ENCODE data around the gene PDCD2L.
"Not testable (repeated sequence)": the region's sequence is repeated elsewhere in the genome, so short reads cannot be mapped to it uniquely, and the experiment has no call there.

PDCD2L gene

DNA sequence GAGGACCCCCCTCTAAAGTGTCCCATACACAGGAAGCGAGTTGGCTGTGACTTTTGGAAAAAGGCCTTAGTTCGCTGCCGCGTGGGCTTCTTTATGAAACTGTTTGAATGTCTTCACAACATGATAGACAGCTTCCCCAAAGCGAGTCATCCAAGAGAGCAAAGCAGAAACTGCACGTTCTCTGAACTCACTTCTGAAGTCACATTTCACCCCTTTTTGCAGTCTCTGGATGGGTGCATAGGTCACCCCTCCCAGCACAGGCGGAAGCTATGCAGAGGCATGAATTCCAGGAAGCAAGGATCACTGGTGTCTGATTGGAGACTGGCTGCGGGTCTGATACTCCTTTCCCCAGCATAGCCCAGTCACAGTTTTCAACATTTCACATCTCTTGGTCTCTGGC is 28.6 kb upstream of the PDCD2L start:
- no peak for DNase-seq

DNA sequence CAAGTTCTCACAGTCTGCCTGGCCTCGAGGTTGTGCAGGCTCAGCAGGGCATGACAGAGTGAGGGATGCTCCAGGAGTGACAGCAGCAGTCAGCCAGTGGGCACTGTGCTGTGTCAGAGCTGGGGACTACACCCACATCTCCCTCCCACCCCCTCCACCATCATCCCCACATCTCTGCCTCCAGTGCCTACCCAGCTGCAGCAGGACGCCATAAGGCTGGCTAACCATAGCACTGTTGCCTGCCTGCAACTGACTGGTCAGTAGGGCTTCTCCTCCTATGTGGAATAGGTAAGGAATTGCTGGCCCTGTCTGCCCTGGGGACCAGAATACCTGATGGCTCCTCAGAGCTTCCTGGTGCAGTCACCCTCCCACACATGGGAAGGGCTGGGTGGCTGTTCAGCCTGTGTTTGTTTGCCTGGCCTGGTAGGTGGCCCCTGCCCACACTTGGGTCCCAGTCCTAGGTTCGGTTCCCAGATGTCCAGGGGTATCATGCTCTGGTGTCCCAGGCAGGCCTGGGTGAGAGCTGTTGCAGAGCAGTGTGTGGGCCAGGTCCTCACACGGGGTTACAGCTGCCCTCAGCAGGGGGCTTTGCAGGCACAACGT is 23.5 kb upstream of the PDCD2L start:
- no peak for DNase-seq

DNA sequence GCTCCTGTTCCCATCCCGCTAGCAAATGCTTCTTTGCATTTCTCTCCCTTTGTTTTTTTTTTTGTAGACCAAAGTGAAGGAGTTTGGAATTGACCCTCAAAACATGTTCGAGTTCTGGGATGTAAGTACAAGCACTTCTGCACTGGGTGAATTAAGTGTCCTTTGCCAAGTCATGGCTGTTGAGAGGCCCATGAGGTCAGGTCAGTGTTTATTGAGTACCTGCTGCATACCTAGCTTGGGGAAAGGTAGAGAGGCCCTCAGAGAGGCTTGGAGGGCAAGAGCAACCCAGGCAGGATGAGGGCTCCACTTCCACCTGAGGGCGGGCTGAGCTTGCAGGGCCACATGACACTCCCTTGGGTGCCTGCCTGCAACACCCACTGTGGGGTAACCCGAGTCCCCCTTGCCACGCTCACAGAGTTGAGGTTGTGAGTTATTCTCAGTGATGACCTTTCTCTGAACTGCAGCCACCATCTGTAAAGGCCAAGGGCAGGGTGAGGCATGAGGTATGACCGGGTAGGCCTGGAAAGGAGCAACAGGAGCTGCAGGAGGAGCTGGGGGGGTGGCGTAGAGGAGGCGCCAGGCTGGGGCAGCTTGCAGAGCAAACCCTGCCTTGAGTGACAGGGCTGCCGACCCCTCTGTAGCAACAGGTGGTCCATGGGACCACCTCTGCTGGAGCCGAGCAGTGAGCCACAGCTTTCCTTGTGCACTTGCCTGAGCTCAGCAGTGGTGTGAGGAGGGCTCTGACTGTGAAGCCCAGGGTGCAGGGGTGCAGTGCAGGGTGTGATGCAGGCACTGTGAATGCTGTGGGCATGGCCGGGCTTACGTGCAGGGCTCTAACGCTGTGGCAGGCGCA is 22.6 kb upstream of the PDCD2L start:
- DNase-seq, result no peak

DNA sequence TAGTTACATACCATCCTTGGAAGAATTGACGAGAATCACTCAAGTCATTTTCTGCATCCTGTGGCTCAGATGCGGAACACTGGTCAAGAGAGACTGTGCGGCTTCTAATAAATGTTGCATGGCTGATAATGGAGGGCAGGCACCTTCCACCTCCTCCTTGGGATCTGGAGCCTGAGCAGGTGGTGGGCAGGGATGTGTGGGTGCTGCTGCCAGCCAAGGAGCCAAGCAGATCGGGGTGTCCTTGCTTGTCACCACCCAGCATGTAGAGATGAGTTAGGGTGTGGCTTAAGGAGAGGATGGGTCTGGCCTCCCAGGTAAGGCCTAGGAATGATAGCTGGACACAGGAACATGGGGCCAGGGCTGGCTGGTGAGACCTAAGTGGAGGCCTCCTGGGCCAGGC is 21.7 kb upstream of the PDCD2L start:
- no peak for DNase-seq

DNA sequence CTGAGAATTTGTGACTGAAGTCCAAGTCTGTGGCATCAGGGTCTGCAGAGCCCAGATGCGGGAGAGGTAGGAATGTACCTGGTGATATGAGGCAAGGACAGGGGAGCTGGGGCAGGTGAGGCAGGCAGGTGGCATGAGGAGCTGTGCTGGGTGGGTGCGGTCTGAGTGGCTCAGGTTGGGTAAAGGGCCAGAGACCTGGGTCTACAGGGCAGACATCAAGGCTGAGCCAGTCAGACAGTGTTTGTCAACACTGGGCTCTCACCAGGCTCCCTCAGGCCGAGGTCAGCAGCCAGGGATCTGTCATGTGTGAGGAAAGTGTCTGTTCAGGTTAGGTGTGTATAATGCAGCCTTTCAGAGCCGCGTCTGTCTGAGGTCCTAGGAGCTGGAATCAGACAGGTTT is 20.6 kb upstream of the PDCD2L start:
- no peak for DNase-seq

DNA sequence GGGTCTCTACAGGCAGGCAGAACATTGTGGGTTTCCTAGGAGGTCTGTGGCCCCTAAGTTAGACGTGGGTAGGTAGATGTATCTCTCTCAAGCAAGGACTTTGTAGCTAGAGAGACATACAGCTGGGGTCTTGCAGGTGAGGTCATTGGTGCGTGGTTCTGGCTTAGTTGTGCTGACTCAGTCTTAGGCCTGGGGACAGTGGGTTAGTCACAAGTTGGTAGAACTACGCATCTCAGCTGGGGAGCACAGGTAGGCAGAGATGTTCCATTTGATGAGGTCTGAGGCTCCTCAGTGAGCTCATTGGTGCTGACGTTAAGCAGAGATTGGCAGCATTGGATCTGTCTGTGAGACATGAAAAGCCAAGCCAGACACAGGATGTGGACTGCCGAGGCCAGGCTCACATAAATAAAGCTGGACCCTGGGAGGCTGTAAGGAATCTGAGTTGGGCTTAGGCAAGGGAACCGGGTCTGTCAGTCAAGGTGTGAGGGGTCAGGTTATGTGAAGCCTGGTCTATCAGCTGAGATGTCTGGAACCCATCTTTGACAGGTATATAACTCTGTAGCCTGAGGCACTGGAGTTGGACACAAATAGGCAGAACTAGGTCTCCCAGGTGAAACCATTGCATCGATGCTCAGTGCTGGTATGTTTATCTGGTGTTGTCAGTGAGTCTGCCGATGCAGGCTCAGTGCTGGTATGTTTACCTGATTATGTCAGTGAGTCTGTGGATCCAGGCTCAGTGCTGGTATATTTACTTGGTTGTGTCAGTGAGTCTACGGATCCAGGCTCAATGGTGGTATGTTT is 17.4 kb upstream of the PDCD2L start:
- no peak for DNase-seq

DNA sequence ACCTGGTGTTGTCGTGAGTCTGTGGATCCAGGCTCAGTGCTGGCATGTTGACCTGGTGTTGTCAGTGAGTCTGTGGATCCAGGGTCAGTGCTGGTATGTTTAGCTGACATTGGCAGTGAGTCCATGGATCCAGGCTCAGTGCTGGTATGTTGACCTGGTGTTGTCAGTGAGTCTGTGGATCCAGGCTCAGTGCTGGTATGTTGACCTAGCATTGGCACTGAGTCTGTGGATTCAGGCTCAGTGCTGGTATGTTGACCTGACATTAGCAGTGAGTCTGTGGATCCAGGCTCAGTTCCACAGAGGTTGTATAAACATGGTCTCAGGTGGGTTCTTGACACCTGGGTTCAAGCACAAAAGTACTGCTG is 16.8 kb upstream of the PDCD2L start:
- no peak for DNase-seq

DNA sequence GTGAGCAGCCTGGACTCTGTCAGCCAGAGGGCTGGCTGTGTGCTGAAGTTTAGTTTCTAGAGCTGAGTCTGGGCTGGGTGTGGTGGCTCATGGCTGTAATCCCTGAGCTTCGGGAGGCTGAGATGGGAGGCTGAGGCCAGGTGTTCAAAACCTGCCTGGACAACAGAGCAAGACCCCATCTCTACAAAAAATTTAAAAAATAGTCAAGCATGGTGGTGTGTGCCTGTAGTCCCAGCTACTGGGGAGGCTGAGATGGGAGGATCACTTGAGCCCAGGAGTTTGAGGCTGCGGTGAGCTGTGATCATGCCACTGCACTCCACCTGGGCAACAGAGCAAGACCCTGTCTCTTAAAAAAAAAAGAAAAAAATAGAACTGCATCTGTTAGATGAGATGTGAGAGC is 15.5 kb upstream of the PDCD2L start:
- not testable (repeated sequence) for DNase-seq

DNA sequence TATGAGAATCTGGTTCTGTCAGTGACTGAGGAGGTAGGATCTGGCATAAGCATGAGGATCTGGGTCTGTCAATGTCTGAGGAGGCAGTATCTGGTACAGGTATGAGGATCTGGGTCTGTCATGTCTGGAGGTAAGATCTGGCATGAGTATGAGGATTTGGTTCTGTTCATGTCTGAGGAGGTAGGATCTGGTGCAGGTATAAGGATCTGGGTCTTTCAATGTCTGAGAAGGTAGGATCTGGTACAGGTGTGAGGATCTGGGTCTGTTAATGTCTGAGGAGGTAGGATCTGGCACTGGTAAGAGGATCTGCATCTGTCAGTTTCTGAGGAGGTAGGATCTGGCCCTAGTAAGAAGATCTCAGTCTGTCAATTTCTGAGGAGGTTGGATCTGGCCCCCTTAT is 12.4 kb upstream of the PDCD2L start:
- no peak for DNase-seq

DNA sequence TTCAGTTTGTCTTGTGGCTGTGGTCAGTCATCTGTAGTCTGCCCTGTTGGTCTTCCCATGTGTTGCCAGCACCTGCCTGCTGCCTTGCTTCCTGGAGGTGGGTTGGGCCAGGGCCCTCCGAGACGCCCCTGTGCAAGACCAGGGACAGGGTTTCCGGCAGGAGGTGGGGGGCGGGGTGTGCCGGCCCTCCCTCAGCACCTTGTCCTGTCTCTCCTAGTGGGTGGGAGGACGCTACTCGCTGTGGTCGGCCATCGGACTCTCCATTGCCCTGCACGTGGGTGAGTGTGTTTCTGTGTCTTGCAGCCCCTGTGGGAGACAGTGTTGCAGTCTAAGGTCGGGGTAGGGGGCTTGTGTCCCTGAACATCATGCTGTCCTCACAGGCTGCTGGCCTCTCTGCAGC is 11.2 kb upstream of the PDCD2L start:
- DNase-seq, result no peak

DNA sequence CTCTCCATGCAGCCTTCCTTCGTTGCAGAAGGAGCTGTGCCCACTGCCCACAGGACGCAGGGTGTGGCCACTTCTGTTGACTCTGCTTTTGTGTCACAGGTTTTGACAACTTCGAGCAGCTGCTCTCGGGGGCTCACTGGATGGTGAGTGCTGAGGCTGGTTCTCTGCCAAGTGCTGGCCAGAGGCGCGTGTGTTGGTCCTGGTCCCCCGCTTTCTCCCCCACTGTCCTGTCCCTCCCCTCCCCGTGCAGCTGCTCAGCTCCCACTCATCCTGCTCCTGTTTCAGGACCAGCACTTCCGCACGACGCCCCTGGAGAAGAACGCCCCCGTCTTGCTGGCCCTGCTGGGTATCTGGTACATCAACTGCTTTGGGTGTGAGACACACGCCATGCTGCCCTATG is 10.6 kb upstream of the PDCD2L start:
- no peak for DNase-seq

DNA sequence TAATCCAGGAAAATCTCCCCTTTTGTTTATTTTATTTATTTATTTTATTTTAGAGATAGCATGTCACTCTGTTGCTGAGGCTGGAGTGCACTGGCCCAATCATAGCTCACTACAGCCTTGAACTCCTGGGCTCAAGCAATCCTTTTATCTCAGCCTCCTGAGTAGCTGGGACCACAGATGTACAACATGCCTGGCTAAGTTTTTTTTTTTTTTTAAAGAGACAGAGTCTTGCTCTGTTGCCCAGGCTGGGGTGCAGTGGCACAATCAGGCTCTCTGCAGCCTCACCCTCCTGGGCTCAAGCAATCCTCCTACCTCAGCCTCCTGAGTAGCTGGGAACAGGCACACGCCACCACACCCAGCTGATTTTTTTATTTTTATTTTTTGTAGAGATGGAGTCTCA is 6.3 kb upstream of the PDCD2L start:
- DNase-seq, result no peak

DNA sequence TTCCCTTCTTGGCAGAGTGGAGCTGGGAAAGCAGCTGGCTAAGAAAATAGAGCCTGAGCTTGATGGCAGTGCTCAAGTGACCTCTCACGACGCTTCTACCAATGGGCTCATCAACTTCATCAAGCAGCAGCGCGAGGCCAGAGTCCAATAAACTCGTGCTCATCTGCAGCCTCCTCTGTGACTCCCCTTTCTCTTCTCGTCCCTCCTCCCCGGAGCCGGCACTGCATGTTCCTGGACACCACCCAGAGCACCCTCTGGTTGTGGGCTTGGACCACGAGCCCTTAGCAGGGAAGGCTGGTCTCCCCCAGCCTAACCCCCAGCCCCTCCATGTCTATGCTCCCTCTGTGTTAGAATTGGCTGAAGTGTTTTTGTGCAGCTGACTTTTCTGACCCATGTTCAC is 4.3 kb upstream of the PDCD2L start:
- DNase-seq, result no peak

DNA sequence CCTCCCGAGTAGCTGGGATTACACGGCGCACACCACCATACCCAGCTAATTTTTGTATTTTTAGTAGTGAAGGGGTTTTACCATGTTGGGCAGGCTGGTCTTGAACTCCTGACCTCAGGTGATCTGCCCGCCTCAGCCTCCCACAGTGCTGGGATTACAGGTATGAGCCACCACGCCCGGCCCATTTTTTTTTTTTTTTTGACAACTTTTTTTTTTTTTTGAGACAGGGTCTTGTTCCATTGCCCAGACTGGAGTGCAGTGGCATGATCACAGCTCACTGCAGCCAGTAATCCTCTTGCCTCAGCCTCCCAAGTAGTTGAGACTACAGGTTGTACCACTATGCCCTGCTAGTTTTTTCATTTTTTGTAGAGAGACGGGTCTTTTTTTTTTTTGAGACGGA is 3.4 kb upstream of the PDCD2L start:
- not testable (repeated sequence) for DNase-seq

DNA sequence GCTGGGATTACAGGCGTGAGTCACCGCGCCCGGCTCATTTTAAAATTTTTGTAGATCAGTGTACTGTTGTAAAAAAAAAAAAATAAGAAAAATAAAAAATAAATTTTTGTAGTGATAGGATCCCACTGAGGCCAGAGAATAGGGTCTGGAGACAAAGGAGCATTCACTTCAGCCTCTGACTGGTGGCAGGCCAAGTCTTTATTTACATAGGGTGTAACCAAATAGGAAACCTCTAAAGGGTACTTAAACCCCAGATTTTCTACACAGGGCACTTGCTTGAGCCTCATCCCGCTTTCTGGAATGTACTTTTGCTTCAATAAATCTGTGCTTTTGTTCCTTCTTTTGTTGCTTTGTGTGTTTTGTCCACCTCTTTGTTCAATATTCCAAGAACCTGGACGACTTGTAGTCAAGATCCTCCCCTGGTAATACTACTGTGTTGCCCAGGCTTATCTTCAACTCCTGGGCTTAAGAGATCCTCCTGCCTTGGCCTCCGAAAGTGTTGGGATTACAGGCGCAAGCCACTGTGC is 2.1 kb upstream of the PDCD2L start:
- no peak for DNase-seq

DNA sequence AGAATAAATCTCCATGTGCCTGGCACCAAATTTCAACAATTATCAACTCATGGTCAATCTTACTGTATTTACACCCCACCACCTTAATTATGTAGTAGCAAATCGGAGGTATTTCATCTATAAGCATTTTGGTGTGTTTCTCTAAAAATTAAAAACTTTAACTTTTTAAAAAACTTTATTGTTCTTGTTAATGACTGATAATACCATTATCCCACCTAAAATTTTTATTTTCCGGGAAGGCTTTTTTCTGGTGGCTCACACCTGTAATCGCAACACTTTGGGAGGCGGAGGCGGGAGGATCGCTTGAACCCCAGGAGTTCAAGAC is 453 bp upstream of the PDCD2L start:
- no peak for DNase-seq

DNA sequence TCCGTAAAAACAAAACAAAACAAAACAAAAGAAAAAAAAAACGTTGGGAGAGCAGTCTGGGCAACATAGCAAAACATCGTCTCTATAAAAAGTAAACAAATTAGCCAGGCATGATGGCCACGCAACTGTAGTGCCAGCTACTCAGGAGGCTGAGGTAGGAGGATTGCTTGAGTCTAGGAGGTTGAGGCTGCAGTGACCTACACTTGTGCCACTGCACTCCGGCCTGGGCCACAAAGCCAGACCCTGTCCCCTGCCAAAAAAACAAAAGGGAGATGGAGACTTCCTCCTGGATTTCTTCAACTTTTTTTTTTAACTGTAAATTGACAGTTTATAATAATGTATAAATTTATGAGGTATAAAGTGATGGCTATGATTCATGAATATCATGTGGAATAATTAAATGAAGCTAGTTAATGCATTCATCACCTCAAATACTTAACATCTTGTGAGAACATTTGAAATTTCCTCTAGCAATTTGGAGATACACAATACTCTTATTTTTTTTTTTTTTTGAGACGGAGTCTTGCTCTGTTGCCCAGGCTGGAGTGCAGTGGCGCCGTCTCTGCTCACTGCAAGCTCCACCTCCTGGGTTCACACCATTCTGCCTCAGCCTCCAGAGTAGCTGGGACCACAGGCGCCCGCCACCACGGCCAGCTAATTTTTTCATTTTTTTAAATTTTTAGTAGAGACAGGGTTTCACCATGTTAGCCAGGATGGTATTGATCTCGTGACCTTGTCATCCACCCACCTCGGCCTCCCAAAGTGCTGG is 1.9 kb downstream of the PDCD2L start:
- DNase-seq, result no peak

DNA sequence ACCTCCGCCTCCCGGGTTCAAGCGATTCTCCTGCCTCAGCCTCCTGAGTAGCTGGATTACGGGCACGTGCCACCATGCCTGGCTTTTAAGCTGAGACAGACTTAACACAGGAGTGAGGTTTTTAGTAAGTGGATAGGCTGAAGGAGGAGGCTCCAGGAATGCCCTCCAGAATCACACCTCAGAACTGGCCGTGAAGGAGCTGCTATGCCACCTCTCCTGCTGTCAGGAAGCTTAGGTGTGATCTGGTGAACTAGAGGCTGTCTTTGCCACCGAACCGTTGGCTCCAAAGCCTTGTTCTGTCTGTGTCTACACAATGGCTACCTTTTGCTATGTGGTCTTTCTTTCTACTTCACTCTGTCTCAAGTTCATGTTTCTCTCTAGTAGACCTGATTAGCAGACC is 4.2 kb downstream of the PDCD2L start:
- DNase-seq, result no peak

DNA sequence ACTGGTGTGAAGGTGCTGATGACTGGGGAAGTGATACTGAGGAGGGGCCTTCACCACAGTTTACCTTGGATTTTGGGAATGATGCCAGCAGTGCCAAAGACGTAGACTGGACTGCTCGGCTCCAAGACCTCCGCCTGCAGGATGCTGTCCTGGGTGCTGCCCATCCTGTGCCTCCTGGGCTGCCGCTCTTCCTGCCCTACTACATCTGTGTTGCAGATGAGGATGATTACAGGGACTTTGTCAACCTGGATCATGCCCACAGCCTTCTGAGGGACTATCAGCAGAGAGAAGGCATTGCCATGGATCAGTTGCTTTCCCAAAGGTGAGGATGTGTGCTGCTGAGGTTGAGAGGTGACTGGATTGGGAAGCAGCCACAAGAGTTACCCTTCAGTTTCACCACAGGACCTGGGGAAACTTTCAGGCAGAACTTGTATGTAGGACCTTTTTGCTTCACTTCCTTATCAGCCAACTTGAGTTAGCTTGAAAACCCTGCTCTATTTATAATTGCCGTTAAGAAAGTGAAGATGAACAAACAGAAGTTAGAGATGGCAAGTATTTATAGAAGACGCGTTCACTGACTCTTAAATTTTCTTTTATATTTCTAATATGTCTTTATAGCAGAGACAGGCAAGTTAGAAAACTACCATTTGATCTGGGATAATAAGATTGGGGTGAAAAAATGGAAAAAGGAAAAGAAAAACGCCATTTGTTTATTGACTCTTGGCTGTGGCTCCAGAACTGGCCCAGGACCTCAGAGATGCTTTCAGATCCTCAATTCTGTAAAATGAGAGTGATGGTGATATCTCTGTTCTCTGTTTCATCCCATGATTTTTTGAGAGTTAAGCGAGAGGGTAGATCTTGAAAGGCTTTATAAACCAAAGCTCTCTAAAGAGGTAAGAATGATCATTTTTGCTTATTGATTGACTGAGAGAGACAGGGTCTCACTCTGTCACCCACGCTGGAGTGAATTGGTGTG is 5.3 kb downstream of the PDCD2L start:
- no peak for DNase-seq

DNA sequence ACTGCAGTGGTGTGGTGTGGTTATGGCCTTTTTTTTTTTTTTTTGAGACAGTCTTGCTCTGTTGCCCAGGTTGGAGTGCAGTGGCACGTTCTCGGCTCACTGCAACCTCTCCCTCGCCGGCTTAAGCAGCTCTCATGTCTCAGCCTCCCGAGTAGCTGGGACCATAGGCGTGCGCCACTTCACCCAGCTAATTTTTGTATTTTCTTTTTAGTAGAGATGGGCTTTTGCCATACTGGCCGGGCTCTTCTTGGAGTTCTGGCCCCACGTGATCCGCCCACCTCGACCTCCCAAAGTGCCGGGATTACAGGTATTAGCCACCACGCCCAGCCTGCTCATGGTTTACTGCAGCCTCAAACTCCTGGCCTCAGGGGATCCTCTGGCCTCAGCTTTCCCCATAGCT is 7.0 kb downstream of the PDCD2L start:
- DNase-seq, result no peak

DNA sequence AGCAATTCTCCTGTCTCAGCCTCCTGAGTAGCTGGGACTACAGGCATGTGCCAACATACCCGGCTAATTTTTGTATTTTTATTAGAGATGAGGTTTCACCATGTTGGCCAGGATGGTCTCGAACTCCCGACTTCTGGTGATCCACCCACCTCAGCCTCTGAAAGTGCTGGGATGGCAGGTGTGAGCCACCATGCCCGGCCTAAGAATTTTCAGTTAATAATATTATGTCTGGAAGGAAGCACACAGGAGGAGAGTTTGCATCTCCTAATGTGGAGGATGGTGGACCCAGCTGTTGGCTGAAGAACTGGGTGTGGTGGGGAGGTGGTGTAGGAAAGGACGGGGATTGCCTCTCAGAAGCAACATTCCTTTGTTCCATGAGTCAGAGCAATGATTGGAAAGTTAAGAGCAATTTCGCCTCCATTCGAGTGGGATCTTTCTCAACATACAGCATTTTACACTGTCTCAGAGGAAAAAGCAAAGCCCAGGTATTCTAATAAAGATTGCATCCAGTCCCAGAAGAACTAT is 11.9 kb downstream of the PDCD2L start:
- DNase-seq, result no peak

DNA sequence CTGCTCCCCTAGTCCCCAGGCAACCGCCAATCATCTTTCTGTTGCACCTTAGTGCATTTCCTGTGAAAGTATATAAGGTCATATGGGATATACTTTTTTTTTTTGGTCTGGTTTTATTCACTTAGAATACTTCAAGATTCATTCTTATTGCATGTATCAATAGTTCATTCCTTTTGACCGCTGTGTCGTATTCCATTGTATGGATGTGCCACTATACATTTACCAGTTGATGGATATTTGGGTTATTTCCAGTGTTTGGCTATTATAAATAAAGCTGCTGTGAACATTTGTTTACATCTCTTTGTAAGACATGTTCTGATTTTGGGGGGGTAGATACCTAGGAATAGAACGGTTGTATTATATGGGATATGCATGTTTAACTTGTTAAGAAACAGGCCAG is 14.1 kb downstream of the PDCD2L start:
- no peak for DNase-seq
